HUES6 (cell line): ENCODE measurements around the gene ALG10B.
"Not testable (repeated sequence)": the region's sequence is repeated elsewhere in the genome, so short reads cannot be mapped to it uniquely, and the experiment has no call there.

Source experiments
- H3K27ac ChIP-seq: 2 replicates; pipeline ENCODE4 v1.7.0; 2013; ENCODE audit warnings: low read depth, mild to moderate bottlenecking, low read length, inconsistent platforms
- H3K27me3 ChIP-seq: 2 replicates; pipeline ENCODE4 v1.6.1; 2013; ENCODE audit warnings: low read length; ENCODE audit not compliant: control insufficient read depth, insufficient read depth
- H3K36me3 ChIP-seq: 2 replicates; pipeline ENCODE4 v1.6.1; 2013; ENCODE audit warnings: low read length; ENCODE audit not compliant: control insufficient read depth, insufficient read depth
- H3K4me1 ChIP-seq: 2 replicates; pipeline ENCODE4 v1.6.1; 2013; ENCODE audit warnings: low read length; ENCODE audit not compliant: control insufficient read depth, insufficient read depth
- H3K4me3 ChIP-seq: 2 replicates; pipeline ENCODE4 v1.5.1; 2013; ENCODE audit warnings: low read depth, low read length
- H3K9ac ChIP-seq: one replicate; pipeline ENCODE4 v1.6.1; 2013; ENCODE audit warnings: mild to moderate bottlenecking, low read length
- H3K9me3 ChIP-seq: 2 replicates; pipeline ENCODE4 v1.6.1; 2013; ENCODE audit warnings: low read depth, low read length; ENCODE audit not compliant: control insufficient read depth, insufficient read depth

Gene ALG10B

DNA sequence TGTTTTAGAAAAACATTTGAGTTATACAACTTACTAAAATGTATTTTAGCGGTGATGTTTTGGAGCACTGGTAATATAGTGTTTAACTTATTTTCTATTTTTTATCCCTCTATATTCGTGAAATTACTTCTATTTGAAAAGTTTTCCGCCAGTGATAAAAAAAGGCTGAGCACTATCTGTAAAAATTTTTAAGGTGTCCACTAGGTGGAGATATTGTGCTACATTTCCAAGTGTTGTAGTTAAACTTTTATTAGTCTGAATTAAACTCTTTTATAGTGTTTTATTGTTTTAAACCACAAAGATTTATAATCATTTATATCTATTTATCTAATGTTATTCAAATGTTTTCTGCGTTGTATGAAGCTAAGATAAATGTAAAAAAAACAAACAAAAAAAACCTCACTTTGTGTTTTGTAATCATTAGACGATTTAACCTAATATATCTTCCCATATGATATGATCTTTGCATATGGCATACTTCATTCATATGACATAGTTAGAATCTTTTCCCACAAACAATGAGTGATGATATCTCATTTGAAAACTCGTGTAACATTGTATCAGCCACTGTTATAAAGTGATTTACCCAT is 11.8 kb downstream of the ALG10B start:
- no peak overlapping the region for H3K9ac ChIP-seq
- no peaks in the 10 kb centered on the region for H3K4me1 ChIP-seq
- H3K27ac ChIP-seq, result no peak overlapping the region
- no peaks in the 10 kb centered on the region for H3K27me3 ChIP-seq
- H3K9me3 ChIP-seq, result peaks cover 5% of the 10 kb centered on the region
- H3K4me3 ChIP-seq, result no peak overlapping the region
- no peaks in the 10 kb centered on the region for H3K36me3 ChIP-seq

DNA sequence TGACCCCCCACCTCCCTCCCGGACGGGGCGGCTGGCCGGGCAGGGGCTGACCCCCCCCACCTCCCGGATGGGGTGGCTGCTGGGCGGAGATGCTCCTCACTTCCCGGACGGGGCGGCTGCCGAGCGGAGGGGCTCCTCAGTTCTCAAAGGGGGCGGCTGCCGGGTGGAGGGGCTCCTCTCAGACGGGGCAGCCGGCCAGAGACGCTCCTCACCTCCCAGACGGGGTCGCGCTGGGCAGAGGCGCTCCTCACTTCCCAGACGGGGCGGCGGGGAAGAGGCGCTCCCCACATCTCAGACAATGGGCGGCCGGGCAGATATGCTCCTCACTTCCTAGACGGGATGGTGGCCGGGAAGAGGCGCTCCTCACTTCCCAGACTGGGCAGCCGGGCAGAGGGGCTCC is 13.8 kb downstream of the ALG10B start:
- H3K4me1 ChIP-seq, H3K36me3 ChIP-seq, H3K4me3 ChIP-seq, H3K27me3 ChIP-seq, H3K27ac ChIP-seq, H3K9me3 ChIP-seq, H3K9ac ChIP-seq: not testable (repeated sequence)

DNA sequence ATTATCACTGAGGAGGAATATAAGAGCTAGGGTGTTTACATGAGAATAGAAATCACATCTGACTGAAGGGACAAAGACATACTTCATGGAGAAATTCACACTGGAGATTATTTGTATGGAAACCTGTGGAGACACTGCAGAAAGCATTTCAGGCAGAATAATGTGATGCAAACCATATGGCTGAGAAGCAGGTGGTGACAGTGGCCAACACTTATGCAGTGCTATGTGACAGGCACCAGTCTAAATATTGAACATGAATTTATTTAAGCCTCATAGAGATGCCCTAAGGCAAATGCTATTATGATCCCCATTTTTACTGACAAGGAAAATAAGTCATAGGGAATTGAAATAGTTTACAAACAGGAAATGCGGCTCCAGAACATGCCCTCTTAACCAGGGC is 16.2 kb downstream of the ALG10B start:
- Histone ChIP-seq H3K4me1 (no peaks in the 10 kb centered on the region), H3K9me3 (peaks cover 5% of the 10 kb centered on the region), H3K27me3 (no peaks in the 10 kb centered on the region), H3K9ac (no peak overlapping the region), H3K36me3 (no peaks in the 10 kb centered on the region), H3K4me3 (no peak overlapping the region), H3K27ac (no peak overlapping the region)

DNA sequence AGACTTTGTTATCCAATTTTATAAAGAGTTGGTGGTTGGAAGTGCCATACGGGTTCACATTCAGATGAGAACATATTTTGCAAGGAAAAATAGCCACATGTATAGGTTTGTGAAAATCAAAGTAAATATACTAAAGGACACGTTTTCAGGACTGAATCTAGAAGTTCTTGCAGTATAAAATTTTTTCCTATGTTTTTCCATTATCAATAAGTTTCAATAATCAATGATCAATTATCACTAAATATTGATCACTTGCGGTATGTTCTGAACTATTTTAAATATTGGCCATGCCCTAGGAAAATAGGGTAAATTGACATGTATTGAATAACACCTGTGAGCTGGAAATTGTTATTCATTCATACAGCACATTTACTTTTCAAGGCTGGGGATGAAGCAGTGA is 25.9 kb downstream of the ALG10B start:
- Histone ChIP-seq H3K9ac (no peak overlapping the region), H3K4me1 (no peaks in the 10 kb centered on the region), H3K36me3 (no peaks in the 10 kb centered on the region), H3K4me3 (no peak overlapping the region), H3K27ac (no peak overlapping the region), H3K27me3 (no peaks in the 10 kb centered on the region), H3K9me3 (peaks cover 21% of the 10 kb centered on the region)

DNA sequence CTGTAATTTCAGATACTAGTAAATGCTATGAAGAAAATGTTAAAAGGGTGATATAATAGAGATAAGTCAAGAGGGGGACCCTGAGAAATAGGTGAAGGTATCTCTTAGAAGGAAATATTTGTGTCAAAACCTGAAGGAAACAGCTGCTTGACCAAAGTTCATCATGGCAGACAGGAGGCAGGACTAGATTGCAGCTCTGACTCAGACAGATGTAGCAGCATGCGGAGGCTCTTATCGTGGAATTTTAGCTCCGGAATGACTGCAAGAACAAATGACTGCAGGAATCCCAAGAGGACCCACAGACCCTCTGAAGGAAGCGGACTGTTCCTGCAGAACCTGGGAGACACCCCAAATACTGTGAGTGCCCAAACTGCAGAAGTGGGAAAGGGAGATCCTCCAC is 26.7 kb downstream of the ALG10B start:
- not testable (repeated sequence) for H3K27ac ChIP-seq, H3K4me3 ChIP-seq, H3K9ac ChIP-seq, H3K27me3 ChIP-seq, H3K36me3 ChIP-seq, H3K4me1 ChIP-seq
- peaks cover 21% of the 10 kb centered on the region for H3K9me3 ChIP-seq

DNA sequence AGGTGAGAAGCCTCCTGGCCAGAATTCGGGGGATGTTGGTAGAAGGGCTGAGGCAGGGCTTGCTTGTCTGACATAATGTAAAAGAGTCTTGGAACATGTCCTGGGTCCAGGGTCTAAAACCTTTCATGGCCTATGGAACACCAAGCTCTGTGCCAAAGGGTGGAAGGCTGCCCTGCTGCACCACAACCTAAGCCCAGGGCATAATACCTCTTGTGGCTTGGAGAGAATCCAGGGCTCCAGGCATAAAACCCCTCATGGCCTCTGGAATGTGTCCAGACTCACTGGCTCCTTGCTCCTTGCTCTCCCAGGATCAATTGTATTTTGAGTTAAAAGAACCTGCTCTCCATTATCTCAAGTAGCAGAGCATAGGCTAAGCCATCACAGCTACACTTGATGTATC is 27.3 kb downstream of the ALG10B start:
- not testable (repeated sequence) for H3K4me1 ChIP-seq, H3K27ac ChIP-seq, H3K9ac ChIP-seq, H3K4me3 ChIP-seq, H3K27me3 ChIP-seq, H3K36me3 ChIP-seq
- peaks cover 21% of the 10 kb centered on the region for H3K9me3 ChIP-seq

DNA sequence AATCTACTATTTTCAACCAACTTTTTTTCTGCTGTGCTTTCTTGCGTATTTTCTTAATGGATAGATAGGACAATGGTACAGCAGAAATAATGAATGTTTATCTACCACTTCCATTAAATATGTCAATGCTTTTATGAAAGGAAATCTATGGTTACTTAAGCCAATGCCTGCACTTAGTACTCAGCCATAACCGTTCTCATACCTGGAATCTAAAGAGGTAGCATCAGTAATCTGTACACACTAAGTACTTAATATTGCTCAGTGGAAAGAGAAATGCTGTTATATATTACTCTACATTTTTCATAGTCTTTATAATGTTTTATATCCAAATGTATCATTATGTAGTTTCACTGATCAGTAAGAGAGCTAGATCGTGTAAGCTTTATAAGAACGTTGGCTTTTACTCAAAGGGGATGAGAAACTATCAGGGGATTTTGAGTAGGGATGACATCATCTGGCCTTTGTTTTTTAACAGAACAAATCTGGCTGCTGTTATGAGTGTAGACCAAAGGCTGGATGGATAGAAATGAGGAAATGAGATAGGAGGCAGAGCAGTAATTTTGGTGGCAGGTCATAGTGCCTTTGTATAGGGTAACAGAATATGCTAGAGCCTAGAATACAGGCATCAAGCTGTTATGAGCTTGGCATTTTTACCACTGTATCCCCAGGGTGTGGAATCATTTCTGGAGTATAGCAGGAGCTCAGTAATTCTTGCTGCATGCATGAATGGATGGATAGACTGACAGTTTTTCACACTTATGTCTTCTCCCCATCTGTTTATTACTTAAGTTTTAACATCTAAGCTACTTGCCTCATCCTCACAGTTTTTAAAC is 34.0 kb downstream of the ALG10B start:
- Histone ChIP-seq H3K36me3 (no peaks in the 10 kb centered on the region), H3K9me3 (peaks cover 3% of the 10 kb centered on the region; the same call in 1 of the 2 replicates), H3K4me1 (no peaks in the 10 kb centered on the region), H3K27me3 (no peaks in the 10 kb centered on the region), H3K27ac (no peak overlapping the region), H3K9ac (no peak overlapping the region), H3K4me3 (no peak overlapping the region)

DNA sequence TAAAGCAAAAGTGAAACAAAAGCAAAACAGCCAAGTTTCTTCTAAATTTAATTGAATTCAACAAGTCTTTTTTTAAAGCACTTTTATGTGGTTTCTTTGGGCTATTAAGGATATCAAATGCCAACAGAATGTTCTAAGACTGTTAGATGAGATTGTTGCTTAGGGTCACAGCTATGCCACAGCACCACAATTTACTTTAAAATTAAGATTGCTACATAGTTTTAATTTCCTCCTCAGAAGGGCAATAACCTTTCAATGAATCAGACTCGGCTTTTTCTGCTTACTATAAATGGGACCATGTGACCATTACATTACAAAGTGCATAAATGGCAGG is 34.6 kb downstream of the ALG10B start:
- not testable (repeated sequence) for H3K9ac ChIP-seq, H3K27me3 ChIP-seq, H3K9me3 ChIP-seq, H3K4me1 ChIP-seq, H3K4me3 ChIP-seq, H3K27ac ChIP-seq, H3K36me3 ChIP-seq

DNA sequence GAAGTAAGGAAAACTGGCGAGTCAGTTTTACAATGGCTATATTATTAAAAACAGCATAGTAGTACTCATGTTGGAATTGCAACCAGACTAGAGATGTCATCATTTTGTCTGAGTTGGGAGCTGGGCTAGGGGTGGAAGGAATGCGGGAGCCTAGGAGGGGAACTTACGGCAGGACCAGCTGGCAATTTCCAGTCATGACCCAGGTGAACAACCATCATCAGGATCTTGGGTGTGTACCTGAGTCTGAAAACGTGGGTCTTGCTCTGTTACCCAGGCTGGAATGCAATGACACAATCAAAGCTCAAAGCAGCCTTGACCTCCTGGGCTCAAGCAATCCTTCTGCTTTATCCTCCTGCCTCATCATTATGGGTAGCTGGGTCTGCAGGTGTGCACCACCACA is 50.9 kb downstream of the ALG10B start:
- no peak overlapping the region for H3K27ac ChIP-seq
- H3K4me3 ChIP-seq, result no peak overlapping the region
- H3K36me3 ChIP-seq, result no peaks in the 10 kb centered on the region
- H3K27me3 ChIP-seq, result no peaks in the 10 kb centered on the region
- no peak overlapping the region for H3K9ac ChIP-seq
- no peaks in the 10 kb centered on the region for H3K4me1 ChIP-seq
- no peaks in the 10 kb centered on the region for H3K9me3 ChIP-seq

DNA sequence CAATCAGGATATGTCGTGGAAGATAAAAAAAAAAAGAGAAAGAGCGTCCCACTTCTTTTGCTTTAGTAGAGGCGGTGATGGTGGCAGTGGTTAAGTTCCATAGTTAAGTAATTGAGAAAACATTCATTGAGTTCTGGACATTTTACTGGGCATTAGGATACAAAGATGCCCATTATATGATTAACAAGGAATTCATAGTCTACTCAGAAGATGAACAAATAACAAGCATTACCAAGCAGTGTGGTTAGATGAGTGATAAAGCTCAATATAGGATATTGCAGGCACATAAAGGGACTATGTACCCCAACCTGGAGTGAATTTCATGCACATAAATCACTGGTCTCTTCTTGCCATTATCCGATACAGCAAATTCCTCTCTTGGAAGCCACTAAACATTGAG is 53.7 kb downstream of the ALG10B start:
- Histone ChIP-seq H3K4me3 (no peak overlapping the region), H3K36me3 (no peaks in the 10 kb centered on the region), H3K9me3 (peaks cover 2% of the 10 kb centered on the region; the same call in 1 of the 2 replicates), H3K9ac (no peak overlapping the region), H3K27me3 (no peaks in the 10 kb centered on the region), H3K4me1 (no peaks in the 10 kb centered on the region), H3K27ac (no peak overlapping the region)

DNA sequence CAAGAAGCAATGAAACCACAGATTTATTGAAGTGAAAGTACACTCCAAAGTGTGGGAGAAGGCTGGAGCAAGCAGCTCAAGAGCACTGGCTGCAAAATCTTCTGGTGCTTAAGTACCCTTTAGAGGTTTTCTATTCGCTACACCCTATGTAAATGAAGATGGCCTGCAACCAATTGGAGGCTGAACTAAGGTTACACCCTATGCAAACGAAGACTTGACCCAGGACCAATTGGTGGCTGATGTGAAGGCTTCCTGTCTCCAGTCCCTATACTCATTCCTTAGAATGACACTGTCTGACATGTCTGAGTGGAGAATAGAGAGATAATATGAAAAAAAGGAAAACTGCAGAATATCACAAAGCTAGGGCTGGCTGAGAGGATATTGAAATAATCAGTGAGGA is 57.2 kb downstream of the ALG10B start:
- H3K4me1 ChIP-seq, result no peaks in the 10 kb centered on the region
- H3K9ac ChIP-seq, result no peak overlapping the region
- no peak overlapping the region for H3K4me3 ChIP-seq
- no peaks in the 10 kb centered on the region for H3K36me3 ChIP-seq
- H3K27ac ChIP-seq, result no peak overlapping the region
- H3K27me3 ChIP-seq, result no peaks in the 10 kb centered on the region
- peaks cover 2% of the 10 kb centered on the region; the same call in 1 of the 2 replicates for H3K9me3 ChIP-seq
